ENCODE measurements around the gene TF.

- TF ChIP-seq GABPA (IDR thresholded peaks at IDR 0.05; ENCODE audit: low read depth) (no peak), CTCF (IDR thresholded peaks at IDR 0.05) (no peak)
These were observed 69.2 kb downstream of the TF start for GRCh38 chr3:133815386-133815785.
